OCI-LY3 (cell line): ENCODE results near the gene AKAP9.
"Not testable (repeated sequence)": the region's sequence is repeated elsewhere in the genome, so short reads cannot be mapped to it uniquely, and the experiment has no call there.

Experiments
- H2AFZ ChIP-seq: fragments of 200-600, 300-600 bp; shearing (Covaris generic); 2 replicates; pipeline ENCODE4 v1.6.0; 2014; ENCODE audit warnings: antibody characterized with exemption, low read depth, low read length
- H3K27ac ChIP-seq: fragments of 200-600, 300-600 bp; sonication (generic); 2 replicates; pipeline ENCODE4 v1.5.1; 2014; ENCODE audit warnings: mild to moderate bottlenecking, low read length, moderate library complexity, mixed read lengths
- H3K27me3 ChIP-seq: fragments of 200-600, 300-600 bp; sonication (generic); 2 replicates; pipeline ENCODE4 v1.6.1; 2014; ENCODE audit warnings: low read depth, low read length, mixed read lengths
- H3K36me3 ChIP-seq: fragments of 200-600, 300-600 bp; sonication (generic); replicated peaks from 2 replicates; pipeline ENCODE3; 2014; ENCODE audit warnings: low read depth, low read length, mixed read lengths
- H3K4me1 ChIP-seq: fragments of 300-600, 200-600 bp; sonication (generic); 2 replicates; pipeline ENCODE4 v1.6.1; 2014; ENCODE audit warnings: low read length, mixed read lengths
- H3K4me2 ChIP-seq: fragments of 200-600, 300-600 bp; sonication (generic); 2 replicates; pipeline ENCODE4 v1.6.1; 2014; ENCODE audit warnings: low read length, mixed read lengths
- H3K4me3 ChIP-seq: fragments of 300-600, 200-600 bp; sonication (generic); 2 replicates; pipeline ENCODE4 v1.5.1; 2014; ENCODE audit warnings: antibody characterized with exemption, mild to moderate bottlenecking, low read length, moderate library complexity
- H3K79me2 ChIP-seq: fragments of 300-600, 200-600 bp; shearing (Covaris generic); 2 replicates; pipeline ENCODE4 v1.6.1; 2014; ENCODE audit warnings: mild to moderate bottlenecking, low read length, mixed read lengths
- H3K9ac ChIP-seq: fragments of 300-600, 200-600 bp; shearing (Covaris generic); 2 replicates; pipeline ENCODE4 v1.6.0; 2014; ENCODE audit warnings: mild to moderate bottlenecking, low read length, moderate library complexity
- H3K9me3 ChIP-seq: fragments of 200-600, 300-600 bp; shearing (Covaris generic); 2 replicates; pipeline ENCODE4 v1.6.1; 2014; ENCODE audit warnings: low read length, mixed read lengths; ENCODE audit not compliant: insufficient read depth
- H4K20me1 ChIP-seq: fragments of 200-600, 300-600 bp; sonication (generic); 2 replicates; pipeline ENCODE4 v1.6.1; 2016; ENCODE audit warnings: low read length, mixed read lengths; ENCODE audit not compliant: insufficient read depth
- EZH2phosphoT487 ChIP-seq: fragments of 200-600 bp; shearing (Covaris generic); IDR thresholded peaks from 2 replicates; pipeline ENCODE4 v1.6.1; 2018; ENCODE audit warnings: antibody characterized with exemption, mixed run types, low read depth
- TF ChIP-seq, protein P1 (sequence below): fragments of 200-600, 300-600 bp; sonication (generic); IDR thresholded peaks from 2 replicates; pipeline ENCODE4 v1.5.1; 2014; ENCODE audit warnings: antibody characterized with exemption, low read length, low read depth

The AKAP9 gene

DNA sequence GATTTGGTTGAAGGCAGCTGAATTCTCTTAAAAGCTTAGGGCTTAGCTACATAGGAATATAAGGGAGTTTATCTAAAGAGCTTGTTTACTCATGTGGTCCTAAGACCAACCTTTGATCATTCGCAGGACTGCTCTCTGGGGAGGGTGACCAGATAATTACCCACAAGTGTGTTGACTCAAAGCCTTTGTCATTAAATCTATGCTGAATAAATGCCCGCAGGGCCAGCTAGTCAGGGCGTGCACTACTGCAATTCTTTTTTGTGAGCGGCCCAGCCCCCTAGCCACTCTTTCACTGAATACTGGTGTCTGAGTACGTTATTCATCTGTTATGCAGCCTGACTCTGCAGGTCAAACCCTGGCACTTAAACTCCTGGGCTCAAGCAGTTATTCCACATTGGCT, 69.6 kb downstream of the AKAP9 start:
- Histone ChIP-seq H4K20me1 (no peaks in the 10 kb centered on the region), H3K27me3 (no peaks in the 10 kb centered on the region), H3K36me3 (peaks cover 16% of the 10 kb centered on the region), H3K79me2 (no peaks in the 10 kb centered on the region), H3K4me2 (no peak overlapping the region), H3K27ac (no peak overlapping the region), H3K9me3 (peaks cover 7% of the 10 kb centered on the region; the same call in 1 of the 2 replicates), H3K4me1 (no peaks in the 10 kb centered on the region), H2AFZ (no peak overlapping the region), H3K9ac (no peak overlapping the region), H3K4me3 (no peak overlapping the region)
- TF ChIP-seq EZH2phosphoT487, result no peak
- TF ChIP-seq, protein P1, sequence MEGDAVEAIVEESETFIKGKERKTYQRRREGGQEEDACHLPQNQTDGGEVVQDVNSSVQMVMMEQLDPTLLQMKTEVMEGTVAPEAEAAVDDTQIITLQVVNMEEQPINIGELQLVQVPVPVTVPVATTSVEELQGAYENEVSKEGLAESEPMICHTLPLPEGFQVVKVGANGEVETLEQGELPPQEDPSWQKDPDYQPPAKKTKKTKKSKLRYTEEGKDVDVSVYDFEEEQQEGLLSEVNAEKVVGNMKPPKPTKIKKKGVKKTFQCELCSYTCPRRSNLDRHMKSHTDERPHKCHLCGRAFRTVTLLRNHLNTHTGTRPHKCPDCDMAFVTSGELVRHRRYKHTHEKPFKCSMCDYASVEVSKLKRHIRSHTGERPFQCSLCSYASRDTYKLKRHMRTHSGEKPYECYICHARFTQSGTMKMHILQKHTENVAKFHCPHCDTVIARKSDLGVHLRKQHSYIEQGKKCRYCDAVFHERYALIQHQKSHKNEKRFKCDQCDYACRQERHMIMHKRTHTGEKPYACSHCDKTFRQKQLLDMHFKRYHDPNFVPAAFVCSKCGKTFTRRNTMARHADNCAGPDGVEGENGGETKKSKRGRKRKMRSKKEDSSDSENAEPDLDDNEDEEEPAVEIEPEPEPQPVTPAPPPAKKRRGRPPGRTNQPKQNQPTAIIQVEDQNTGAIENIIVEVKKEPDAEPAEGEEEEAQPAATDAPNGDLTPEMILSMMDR, result no peak

DNA sequence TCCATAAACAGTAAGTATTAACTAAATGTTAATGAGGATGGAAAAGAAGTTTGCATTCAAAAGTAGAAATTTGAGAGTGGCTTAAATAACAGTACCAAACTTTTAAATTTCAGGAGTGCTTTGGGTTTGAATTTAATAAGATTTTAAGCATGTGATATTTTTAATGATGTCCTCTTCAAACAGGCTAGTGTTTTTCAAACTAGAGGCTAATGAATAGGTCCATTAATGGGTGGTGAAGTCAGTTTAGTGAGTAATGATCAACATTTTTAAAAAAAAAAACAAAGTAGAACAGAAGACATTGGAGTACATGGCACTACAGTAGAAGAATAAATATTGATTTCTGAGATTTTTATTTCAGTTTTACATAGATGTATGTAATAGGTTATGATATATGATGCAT, 72.9 kb downstream of the AKAP9 start:
- no peaks in the 10 kb centered on the region for H3K27me3 ChIP-seq
- no peak overlapping the region for H3K4me3 ChIP-seq
- H3K4me1 ChIP-seq, result no peaks in the 10 kb centered on the region
- no peaks in the 10 kb centered on the region for H4K20me1 ChIP-seq
- H3K4me2 ChIP-seq, result no peak overlapping the region
- H3K9me3 ChIP-seq, result peaks cover 7% of the 10 kb centered on the region; the same call in 1 of the 2 replicates
- no peak overlapping the region for H3K9ac ChIP-seq
- no peak for TF ChIP-seq EZH2phosphoT487
- TF ChIP-seq, protein P1, result no peak
- H2AFZ ChIP-seq, result no peak overlapping the region
- H3K27ac ChIP-seq, result no peak overlapping the region
- H3K36me3 ChIP-seq, result peaks cover 11% of the 10 kb centered on the region
- H3K79me2 ChIP-seq, result no peaks in the 10 kb centered on the region

DNA sequence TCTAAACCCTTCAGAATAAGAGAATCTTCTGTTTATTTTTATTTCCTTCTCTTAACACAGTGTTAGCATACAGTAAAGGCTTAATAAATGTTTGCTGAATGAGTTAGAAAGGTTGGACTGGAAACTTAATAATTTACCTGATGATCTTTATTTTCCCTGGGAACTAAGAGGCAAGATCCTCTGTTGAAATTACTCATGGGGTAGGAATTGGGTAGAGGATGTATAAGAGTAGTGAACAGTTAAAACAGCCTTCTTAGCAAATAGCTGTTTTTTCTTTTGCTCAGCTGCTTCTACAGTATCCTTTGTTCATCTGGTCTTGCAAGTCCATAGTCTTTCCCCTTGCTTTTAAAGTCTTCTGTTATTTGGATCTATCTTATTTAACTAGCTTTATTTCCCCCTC, 80.0 kb downstream of the AKAP9 start:
- Histone ChIP-seq H3K79me2 (no peaks in the 10 kb centered on the region), H3K4me2 (no peak overlapping the region), H3K4me1 (peaks cover 3% of the 10 kb centered on the region; the same call in 1 of the 2 replicates), H3K9ac (no peak overlapping the region), H3K27me3 (no peaks in the 10 kb centered on the region), H3K36me3 (peaks cover 12% of the 10 kb centered on the region), H2AFZ (no peak overlapping the region), H3K27ac (no peak overlapping the region), H3K4me3 (no peak overlapping the region), H3K9me3 (no peaks in the 10 kb centered on the region), H4K20me1 (no peaks in the 10 kb centered on the region)
- TF ChIP-seq, protein P1, result no peak
- no peak for TF ChIP-seq EZH2phosphoT487

DNA sequence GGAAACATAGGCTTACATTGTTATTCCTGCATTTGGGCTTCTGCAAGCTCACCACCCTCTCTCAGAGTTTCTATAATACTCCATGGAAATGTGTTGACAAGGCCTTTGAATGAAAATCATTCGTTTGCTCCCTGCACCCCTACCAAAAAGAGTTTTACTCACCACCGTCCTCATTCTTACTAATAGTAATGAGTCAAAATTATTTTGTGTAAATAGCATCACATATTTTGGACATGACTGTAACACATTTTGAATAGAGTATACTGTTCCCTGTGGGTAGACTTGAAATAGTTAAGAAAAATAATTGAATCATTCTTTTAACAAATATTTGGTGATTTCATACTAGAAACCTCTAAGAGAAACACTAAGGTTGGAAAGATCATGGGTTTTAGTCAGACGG, 84.6 kb downstream of the AKAP9 start:
- Histone ChIP-seq H3K36me3 (peaks cover 17% of the 10 kb centered on the region), H3K4me2 (no peak overlapping the region), H3K79me2 (no peaks in the 10 kb centered on the region), H4K20me1 (no peaks in the 10 kb centered on the region), H2AFZ (no peak overlapping the region), H3K4me1 (peaks cover 3% of the 10 kb centered on the region; the same call in 1 of the 2 replicates), H3K9ac (no peak overlapping the region), H3K27me3 (no peaks in the 10 kb centered on the region), H3K9me3 (no peaks in the 10 kb centered on the region), H3K4me3 (no peak overlapping the region), H3K27ac (no peak overlapping the region)
- no peak for TF ChIP-seq EZH2phosphoT487
- TF ChIP-seq, protein P1, result no peak

DNA sequence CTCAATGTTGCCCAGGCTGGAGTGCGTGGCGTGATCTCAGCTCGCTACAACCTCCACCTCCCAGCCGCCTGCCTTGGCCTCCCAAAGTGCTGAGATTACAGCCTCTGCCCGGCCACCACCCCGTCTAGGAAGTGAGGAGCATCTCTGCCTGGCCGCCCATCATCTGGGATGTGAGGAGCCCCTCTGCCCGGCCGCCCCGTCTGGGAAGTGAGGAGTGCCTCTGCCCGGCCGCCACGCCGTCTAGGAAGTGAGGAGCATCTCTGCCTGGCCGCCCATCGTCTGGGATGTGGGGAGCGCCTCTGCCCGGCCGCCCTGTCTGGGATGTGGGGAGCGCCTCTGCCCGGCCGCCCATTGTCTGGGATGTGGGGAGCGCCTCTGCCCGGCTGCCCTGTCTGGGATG, 86.0 kb downstream of the AKAP9 start:
- not testable (repeated sequence) for H3K4me1 ChIP-seq, H2AFZ ChIP-seq, H3K9ac ChIP-seq, H3K4me3 ChIP-seq, H3K27me3 ChIP-seq, H3K4me2 ChIP-seq, H3K79me2 ChIP-seq, H3K27ac ChIP-seq, H4K20me1 ChIP-seq, H3K9me3 ChIP-seq
- H3K36me3 ChIP-seq, result peaks cover 17% of the 10 kb centered on the region

DNA sequence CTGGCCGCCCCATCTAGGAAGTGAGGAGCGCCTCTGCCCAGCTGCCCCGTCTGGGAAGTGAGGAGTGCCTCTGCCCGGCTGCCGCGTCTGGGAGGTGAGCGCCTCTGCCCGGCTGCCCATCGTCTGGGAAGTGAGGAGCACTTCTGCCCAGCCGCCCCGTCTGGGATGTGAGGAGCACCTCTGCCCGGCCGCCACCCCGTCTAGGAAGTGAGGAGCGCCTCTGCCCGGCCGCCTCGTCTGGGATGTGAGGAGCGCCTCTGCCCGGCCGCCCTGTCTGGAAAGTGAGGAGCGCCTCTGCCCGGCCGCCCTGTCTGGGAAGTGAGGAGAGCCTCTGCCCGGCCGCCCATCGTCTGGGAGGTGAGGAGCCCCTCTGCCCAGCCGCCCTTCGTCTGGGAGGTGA, 86.5 kb downstream of the AKAP9 start:
- not testable (repeated sequence) for H3K4me1 ChIP-seq, H3K4me3 ChIP-seq, H3K27ac ChIP-seq, H3K9ac ChIP-seq, H3K79me2 ChIP-seq, H3K27me3 ChIP-seq, H3K9me3 ChIP-seq, H3K4me2 ChIP-seq, H2AFZ ChIP-seq, H4K20me1 ChIP-seq
- peaks cover 17% of the 10 kb centered on the region for H3K36me3 ChIP-seq
